B cell (primary cell): ENCODE results near the gene TENM3. TPM values are rescaled to one million over a fixed set of nuclear protein-coding genes. Genes with fewer than 3 reads are reported as not detected.

Source experiments
- ATAC-seq: fragments of 200-7000 bp; cut with Tn5 transposase; one replicate; pipeline ENCODE4 v1.10.0; 2021; ENCODE audit warnings: low read depth, mild to moderate bottlenecking, moderate number of reproducible peaks, moderate library complexity
- CTCF ChIA-PET: fragments of 350-600 bp; sonication (Branson Sonifier 250); formaldehyde crosslinking; loops from one replicate; lab custom pipeline; 2021; ENCODE audit warnings: antibody characterized with exemption, inconsistent platforms; lab: Charles Lee
- POLR2A ChIA-PET: fragments of 350-600 bp; sonication (Branson Sonifier 250); formaldehyde crosslinking; loops from one replicate; lab custom pipeline; 2021; ENCODE audit warnings: antibody characterized with exemption; lab: Charles Lee
- DNase-seq: peaks from one replicate; pipeline ENCODE4 v3.0.0; 2013
- H2AFZ ChIP-seq: 2 replicates; pipeline ENCODE4 v1.6.1; 2012; ENCODE audit warnings: mild to moderate bottlenecking, low read depth, low read length; ENCODE audit not compliant: insufficient read depth, poor library complexity, severe bottlenecking
- H3K27ac ChIP-seq, 2 donors: 1 replicate in 1 of 2; 2 replicates in 1 of 2; pipeline ENCODE4 v1.5.1; 2012 to 2013; ENCODE audit warnings: low read length in 2 of 2, mild to moderate bottlenecking in 2 of 2, moderate library complexity in 1 of 2
- H3K27me3 ChIP-seq, 4 experiments: fragments of 200-600 bp in 1 of 4; sonication (generic) in 1 of 4; replicated peaks in 1 of 4; 1 replicate in 2 of 4; 2 replicates in 2 of 4; pipeline versions ENCODE4 v1.6.1 to v1.7.0; 2013 to 2016; ENCODE audit warnings: low read length in 3 of 4, mild to moderate bottlenecking in 2 of 4, mixed read lengths in 1 of 4, moderate library complexity in 1 of 4; ENCODE audit not compliant: insufficient read depth in 4 of 4, control insufficient read depth in 3 of 4; ENCODE audit errors: control extremely low read depth in 1 of 4
- H3K36me3 ChIP-seq, 2 experiments: replicated peaks in 1 of 2; 1 replicate in 1 of 2; 2 replicates in 1 of 2; pipeline versions ENCODE4 v1.6.1 to v1.7.1; 2013; ENCODE audit warnings: low read length in 1 of 2; ENCODE audit not compliant: insufficient read depth in 2 of 2, control insufficient read depth in 1 of 2; ENCODE audit errors: control extremely low read depth in 1 of 2, extremely low read depth in 1 of 2
- H3K4me1 ChIP-seq, 2 donors: fragments of 200-600 bp in 1 of 2; sonication (generic) in 1 of 2; 1 replicate in 1 of 2; 2 replicates in 1 of 2; pipeline versions ENCODE4 v1.5.1 to v1.6.1; 2013 to 2017; ENCODE audit warnings: low read length in 2 of 2; ENCODE audit not compliant: control insufficient read depth in 2 of 2, insufficient read depth in 2 of 2
- H3K4me2 ChIP-seq: replicated peaks from 2 replicates; pipeline ENCODE3; 2012; ENCODE audit warnings: mild to moderate bottlenecking, low read depth, low read length; ENCODE audit not compliant: poor library complexity, severe bottlenecking
- H3K4me3 ChIP-seq, 5 experiments: fragments of 200-600 bp in 1 of 5; sonication (generic) in 1 of 5; 1 replicate in 3 of 5; 2 replicates in 2 of 5; pipeline versions ENCODE4 v1.5.1 to v1.7.0; 2011 to 2016; ENCODE audit warnings: low read length in 4 of 5, mild to moderate bottlenecking in 4 of 5, low read depth in 2 of 5, control low read depth in 1 of 5, moderate library complexity in 1 of 5; ENCODE audit not compliant: insufficient read depth in 1 of 5; ENCODE audit errors: control extremely low read depth in 1 of 5, extremely low read depth in 1 of 5
- H3K79me2 ChIP-seq: fragments of 200-600 bp; sonication (generic); one replicate; pipeline ENCODE4 v1.6.0; 2016; ENCODE audit warnings: low read length; ENCODE audit not compliant: control insufficient read depth, insufficient read depth
- H3K9ac ChIP-seq: fragments of 200-600 bp; sonication (generic); 2 replicates; pipeline ENCODE4 v1.6.1; 2017; ENCODE audit warnings: mild to moderate bottlenecking, low read length, moderate library complexity
- H3K9me3 ChIP-seq, 3 donors: one replicate each; pipeline versions ENCODE4 v1.6.1 to v1.7.1; 2013; ENCODE audit warnings: low read length in 2 of 3; ENCODE audit not compliant: control insufficient read depth in 2 of 3, insufficient read depth in 1 of 3; ENCODE audit errors: control extremely low read depth in 1 of 3
- H4K20me1 ChIP-seq: 2 replicates; pipeline ENCODE4 v1.6.0; 2012; ENCODE audit warnings: mild to moderate bottlenecking, low read length; ENCODE audit not compliant: insufficient read depth, control insufficient read depth, poor library complexity, severe bottlenecking
- H3K27ac Mint-ChIP-seq: one replicate; pipeline ENCODE4 v1.8.0; 2021; ENCODE audit warnings: mixed read lengths
- H3K27me3 Mint-ChIP-seq: one replicate; pipeline ENCODE4 v1.8.0; 2021; ENCODE audit warnings: mixed read lengths
- H3K4me1 Mint-ChIP-seq: one replicate; pipeline ENCODE4 v1.8.0; 2021; ENCODE audit warnings: mixed read lengths
- H3K4me3 Mint-ChIP-seq: one replicate; pipeline ENCODE4 v1.8.0; 2021; ENCODE audit warnings: mixed read lengths
- H3K9me3 Mint-ChIP-seq: one replicate; pipeline ENCODE4 v1.8.0; 2022; ENCODE audit warnings: mixed read lengths; ENCODE audit not compliant: insufficient read depth
- EZH2 ChIP-seq: IDR thresholded peaks from 2 replicates; pipeline ENCODE4 v1.6.1; 2012; ENCODE audit warnings: borderline replicate concordance, low read depth, mild to moderate bottlenecking, moderate library complexity, low read length; ENCODE audit not compliant: insufficient read depth, poor library complexity, severe bottlenecking
- whole genome bisulfite sequencing: methylation state at CpG from one replicate; pipeline ENCODE4 v1.1.5; 2013; ENCODE audit warnings: missing lambda C conversion rate; ENCODE audit not compliant: insufficient coverage; 5-methylcytosine and 5-hydroxymethylcytosine counted together
- intact Hi-C: fragments of 100-400 bp; cut with micrococcal nuclease; formaldehyde crosslinking; loops from one replicate; pipeline ENCODE4 v1.10.0; 2022
- polyA plus RNA-seq: library from polyadenylated mRNA; depleted of rRNA; stranded (reverse); fragments of >200 nt; gene quantifications from 2 replicates; pipeline ENCODE4 v1.2.3, GENCODE V29; 2012
- total RNA-seq, 2 donors: library from RNA; stranded (reverse); fragments of 120-200 nt in 1 of 2; gene quantifications; 1 replicate in 1 of 2; 2 replicates in 1 of 2; pipeline versions ENCODE4 v1.2.3 to v1.2.4, GENCODE V29; 2013 to 2022
- TF ChIP-seq, protein P1 (sequence below): fragments of 200-600 bp; IDR thresholded peaks from one replicate; pipeline ENCODE4 v1.8.0; 2022; ENCODE audit warnings: antibody characterized with exemption, mild to moderate bottlenecking

The TENM3 gene
- total and polyA plus RNA-seq, 2 donors (not counting 1 experiment from before 2014, with no cell fraction given): not detected

DNA sequence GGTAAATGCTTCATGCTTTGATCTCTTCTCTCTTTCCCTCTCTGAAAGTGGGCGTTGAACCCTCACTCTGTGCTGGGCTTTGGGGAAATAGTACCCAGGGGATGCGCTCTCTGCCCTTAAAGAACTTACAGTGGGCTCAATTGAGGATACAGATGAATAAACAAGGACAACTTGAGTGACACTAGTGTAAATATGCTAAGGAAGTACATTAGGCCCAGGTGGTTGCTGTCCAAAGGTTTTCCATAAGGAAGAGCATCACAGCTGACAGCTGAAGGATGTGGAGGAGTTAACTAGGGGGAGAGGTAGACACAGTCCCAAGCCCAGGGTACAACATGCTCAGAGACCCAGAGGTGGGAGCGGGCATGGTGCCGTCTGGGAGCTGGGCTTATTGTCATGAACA, 49.4 kb downstream of the TENM3 start:
- Histone ChIP-seq H3K27me3 (no peaks in the 10 kb centered on the region), H2AFZ (no peak overlapping the region), H3K4me2 (no peak overlapping the region), H3K9me3 (peaks cover 0 to 16% (median 0%) of the 10 kb centered on the region in 3 donors), H3K4me3 (no peak overlapping the region), H4K20me1 (no peaks in the 10 kb centered on the region), H3K36me3 (no peaks in the 10 kb centered on the region), H3K4me1 (no peaks in the 10 kb centered on the region), H3K9ac (no peak overlapping the region), H3K27ac (no peak overlapping the region), H3K79me2 (no peaks in the 10 kb centered on the region)
- POLR2A ChIA-PET: no interaction called here
- Mint-ChIP-seq H3K4me1 (no peaks in the 10 kb centered on the region), H3K4me3 (no peak overlapping the region), H3K27ac (no peak overlapping the region), H3K27me3 (no peaks in the 10 kb centered on the region), H3K9me3 (no peaks in the 10 kb centered on the region)
- DNase-seq: no peak
- ATAC-seq: no peak
- 100% methylated on average over 2 of the region's 4 CpGs for WGBS
- TF ChIP-seq, protein P1, sequence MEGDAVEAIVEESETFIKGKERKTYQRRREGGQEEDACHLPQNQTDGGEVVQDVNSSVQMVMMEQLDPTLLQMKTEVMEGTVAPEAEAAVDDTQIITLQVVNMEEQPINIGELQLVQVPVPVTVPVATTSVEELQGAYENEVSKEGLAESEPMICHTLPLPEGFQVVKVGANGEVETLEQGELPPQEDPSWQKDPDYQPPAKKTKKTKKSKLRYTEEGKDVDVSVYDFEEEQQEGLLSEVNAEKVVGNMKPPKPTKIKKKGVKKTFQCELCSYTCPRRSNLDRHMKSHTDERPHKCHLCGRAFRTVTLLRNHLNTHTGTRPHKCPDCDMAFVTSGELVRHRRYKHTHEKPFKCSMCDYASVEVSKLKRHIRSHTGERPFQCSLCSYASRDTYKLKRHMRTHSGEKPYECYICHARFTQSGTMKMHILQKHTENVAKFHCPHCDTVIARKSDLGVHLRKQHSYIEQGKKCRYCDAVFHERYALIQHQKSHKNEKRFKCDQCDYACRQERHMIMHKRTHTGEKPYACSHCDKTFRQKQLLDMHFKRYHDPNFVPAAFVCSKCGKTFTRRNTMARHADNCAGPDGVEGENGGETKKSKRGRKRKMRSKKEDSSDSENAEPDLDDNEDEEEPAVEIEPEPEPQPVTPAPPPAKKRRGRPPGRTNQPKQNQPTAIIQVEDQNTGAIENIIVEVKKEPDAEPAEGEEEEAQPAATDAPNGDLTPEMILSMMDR: no peak
- no peak for TF ChIP-seq EZH2
- intact Hi-C loops: no loop called here
- CTCF ChIA-PET: no interaction called here

DNA sequence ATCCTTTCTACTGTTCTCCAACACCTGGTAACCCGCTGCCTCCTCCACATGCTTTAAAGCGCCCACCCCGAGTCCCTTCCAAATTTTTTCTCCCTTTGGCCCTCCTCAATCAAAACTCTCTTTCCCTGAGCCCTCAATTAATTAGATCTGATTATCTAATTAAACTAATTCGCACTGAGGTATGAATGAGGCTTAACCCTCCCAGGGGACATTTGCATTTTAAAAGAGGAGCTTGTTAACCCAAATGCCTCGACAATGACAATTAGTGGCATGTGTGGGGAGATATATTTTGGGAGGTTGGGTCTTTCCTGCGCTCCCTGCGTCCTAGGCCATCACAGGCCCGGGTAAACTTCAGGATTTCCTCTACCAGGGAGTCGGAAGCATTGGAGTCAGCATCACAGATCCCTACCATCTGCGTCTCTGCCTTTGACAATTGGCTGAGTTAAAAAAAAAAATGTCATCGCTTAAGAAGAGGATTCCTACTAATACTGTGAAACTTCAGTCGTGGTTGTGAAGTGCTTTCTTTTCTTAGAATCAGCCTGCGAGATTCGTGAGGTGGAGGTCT, 50.6 kb downstream of the TENM3 start:
- POLR2A ChIA-PET: no interaction called here
- CTCF ChIA-PET: no interaction called here
- Histone ChIP-seq H3K4me2 (no peak overlapping the region), H3K79me2 (no peaks in the 10 kb centered on the region), H3K27ac (no peak overlapping the region), H3K27me3 (no peaks in the 10 kb centered on the region), H3K4me1 (no peaks in the 10 kb centered on the region), H2AFZ (no peak overlapping the region), H4K20me1 (no peaks in the 10 kb centered on the region), H3K9ac (no peak overlapping the region), H3K36me3 (no peaks in the 10 kb centered on the region), H3K9me3 (peaks cover 0 to 13% (median 0%) of the 10 kb centered on the region in 3 donors), H3K4me3 (no peak overlapping the region)
- TF ChIP-seq, protein P1: no peak
- no peak for TF ChIP-seq EZH2
- Mint-ChIP-seq H3K27me3 (no peaks in the 10 kb centered on the region), H3K9me3 (no peaks in the 10 kb centered on the region), H3K4me3 (no peak overlapping the region), H3K4me1 (no peaks in the 10 kb centered on the region), H3K27ac (no peak overlapping the region)
- no peak for DNase-seq
- intact Hi-C loops: no loop called here
- WGBS: 54% methylated on average over 12 of the region's 14 CpGs
- no peak for ATAC-seq
